ENCODE measurements around the gene CIAO2B.

DNA sequence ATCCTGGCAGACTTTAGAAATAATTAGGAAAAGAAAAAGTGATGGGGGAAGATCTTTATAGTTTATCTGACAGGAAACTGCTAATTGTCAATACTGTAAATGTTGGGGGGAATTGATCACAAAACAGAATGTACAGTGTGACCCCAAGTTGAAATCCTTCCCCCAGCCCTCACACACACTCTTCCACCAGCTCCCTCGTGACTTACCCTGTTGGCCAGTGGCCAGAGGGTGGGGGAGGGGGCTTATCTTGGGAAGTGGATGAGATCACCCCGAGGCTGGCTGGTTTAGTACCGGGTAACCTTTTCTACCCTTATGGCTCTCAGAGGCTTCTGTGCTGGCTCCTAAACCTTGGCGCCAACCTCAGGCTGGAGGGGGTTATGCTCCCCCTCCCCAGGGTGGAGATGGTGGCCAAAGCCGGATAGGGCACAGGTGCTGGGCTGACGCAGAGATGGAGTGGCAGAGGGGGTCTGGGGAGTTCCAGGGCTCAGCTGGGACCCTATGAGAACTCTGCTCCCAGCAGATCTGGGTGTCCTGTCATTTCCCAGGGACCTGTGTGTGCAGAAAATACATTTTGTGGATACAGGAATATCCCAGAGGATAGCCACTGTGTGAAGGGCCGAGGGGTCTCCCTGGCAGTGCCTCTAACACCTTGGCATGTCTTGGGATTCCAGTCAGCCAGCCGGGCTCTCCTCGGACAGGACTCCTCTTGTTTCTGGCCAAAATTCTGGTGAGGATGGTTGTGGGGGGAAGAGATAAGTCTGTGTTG, 34.1 kb downstream of the CIAO2B start:
- TF ChIP-seq EP300 (conservative IDR thresholded peaks at IDR 0.05; ENCODE audit: poor library complexity, severe bottlenecking) = no peak
- TF ChIP-seq EZH2 (IDR thresholded peaks at IDR 0.05; ENCODE audit: borderline replicate concordance, insufficient read depth, low read length, poor library complexity, severe bottlenecking) = no peak
- TF ChIP-seq, protein P1, sequence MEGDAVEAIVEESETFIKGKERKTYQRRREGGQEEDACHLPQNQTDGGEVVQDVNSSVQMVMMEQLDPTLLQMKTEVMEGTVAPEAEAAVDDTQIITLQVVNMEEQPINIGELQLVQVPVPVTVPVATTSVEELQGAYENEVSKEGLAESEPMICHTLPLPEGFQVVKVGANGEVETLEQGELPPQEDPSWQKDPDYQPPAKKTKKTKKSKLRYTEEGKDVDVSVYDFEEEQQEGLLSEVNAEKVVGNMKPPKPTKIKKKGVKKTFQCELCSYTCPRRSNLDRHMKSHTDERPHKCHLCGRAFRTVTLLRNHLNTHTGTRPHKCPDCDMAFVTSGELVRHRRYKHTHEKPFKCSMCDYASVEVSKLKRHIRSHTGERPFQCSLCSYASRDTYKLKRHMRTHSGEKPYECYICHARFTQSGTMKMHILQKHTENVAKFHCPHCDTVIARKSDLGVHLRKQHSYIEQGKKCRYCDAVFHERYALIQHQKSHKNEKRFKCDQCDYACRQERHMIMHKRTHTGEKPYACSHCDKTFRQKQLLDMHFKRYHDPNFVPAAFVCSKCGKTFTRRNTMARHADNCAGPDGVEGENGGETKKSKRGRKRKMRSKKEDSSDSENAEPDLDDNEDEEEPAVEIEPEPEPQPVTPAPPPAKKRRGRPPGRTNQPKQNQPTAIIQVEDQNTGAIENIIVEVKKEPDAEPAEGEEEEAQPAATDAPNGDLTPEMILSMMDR (IDR thresholded peaks at IDR 0.05; ENCODE audit: poor library complexity, severe bottlenecking) = no peak
- no peak for TF ChIP-seq MXI1 (conservative IDR thresholded peaks at IDR 0.05; ENCODE audit: poor library complexity, severe bottlenecking)
- no peak for TF ChIP-seq SMC3 (conservative IDR thresholded peaks at IDR 0.05; ENCODE audit: poor library complexity)
- TF ChIP-seq, protein P2, sequence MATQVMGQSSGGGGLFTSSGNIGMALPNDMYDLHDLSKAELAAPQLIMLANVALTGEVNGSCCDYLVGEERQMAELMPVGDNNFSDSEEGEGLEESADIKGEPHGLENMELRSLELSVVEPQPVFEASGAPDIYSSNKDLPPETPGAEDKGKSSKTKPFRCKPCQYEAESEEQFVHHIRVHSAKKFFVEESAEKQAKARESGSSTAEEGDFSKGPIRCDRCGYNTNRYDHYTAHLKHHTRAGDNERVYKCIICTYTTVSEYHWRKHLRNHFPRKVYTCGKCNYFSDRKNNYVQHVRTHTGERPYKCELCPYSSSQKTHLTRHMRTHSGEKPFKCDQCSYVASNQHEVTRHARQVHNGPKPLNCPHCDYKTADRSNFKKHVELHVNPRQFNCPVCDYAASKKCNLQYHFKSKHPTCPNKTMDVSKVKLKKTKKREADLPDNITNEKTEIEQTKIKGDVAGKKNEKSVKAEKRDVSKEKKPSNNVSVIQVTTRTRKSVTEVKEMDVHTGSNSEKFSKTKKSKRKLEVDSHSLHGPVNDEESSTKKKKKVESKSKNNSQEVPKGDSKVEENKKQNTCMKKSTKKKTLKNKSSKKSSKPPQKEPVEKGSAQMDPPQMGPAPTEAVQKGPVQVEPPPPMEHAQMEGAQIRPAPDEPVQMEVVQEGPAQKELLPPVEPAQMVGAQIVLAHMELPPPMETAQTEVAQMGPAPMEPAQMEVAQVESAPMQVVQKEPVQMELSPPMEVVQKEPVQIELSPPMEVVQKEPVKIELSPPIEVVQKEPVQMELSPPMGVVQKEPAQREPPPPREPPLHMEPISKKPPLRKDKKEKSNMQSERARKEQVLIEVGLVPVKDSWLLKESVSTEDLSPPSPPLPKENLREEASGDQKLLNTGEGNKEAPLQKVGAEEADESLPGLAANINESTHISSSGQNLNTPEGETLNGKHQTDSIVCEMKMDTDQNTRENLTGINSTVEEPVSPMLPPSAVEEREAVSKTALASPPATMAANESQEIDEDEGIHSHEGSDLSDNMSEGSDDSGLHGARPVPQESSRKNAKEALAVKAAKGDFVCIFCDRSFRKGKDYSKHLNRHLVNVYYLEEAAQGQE (IDR thresholded peaks at IDR 0.05; ENCODE audit: borderline replicate concordance) = no peak
- TF ChIP-seq POLR2AphosphoS5 (IDR thresholded peaks at IDR 0.05) = no peak
- no peak for TF ChIP-seq TAF1 (IDR thresholded peaks at IDR 0.05; ENCODE audit: low read depth)
- no peak for TF ChIP-seq RAD21 (conservative IDR thresholded peaks at IDR 0.05)
